ENCODE results near the gene RBP5.
A peak's percentile ranks its signal among the peaks of the same experiment; 100 is the strongest.

- TF ChIP-seq EP300 (IDR thresholded peaks at IDR 0.05) (no peak), CTCF (IDR thresholded peaks at IDR 0.05) (no peak), POLR2AphosphoS5 (IDR thresholded peaks at IDR 0.05) (peak in 1 of 4 donors; percentile 32), POLR2A (IDR thresholded peaks at IDR 0.05) (no peak)
These were observed 36.9 kb downstream of the RBP5 start for GRCh38 chr12:7091660-7092228.
